Karpas-422 (cell line): ENCODE results near the gene SEMA5A. TPM values are rescaled to one million over a fixed set of nuclear protein-coding genes. Genes with fewer than 3 reads are reported as not detected.

Experiments
- DNase-seq: peaks from one replicate; pipeline ENCODE4 v3.0.0-alpha.2; 2015
- H2AFZ ChIP-seq: fragments of 200-600 bp; sonication (generic); 2 replicates; pipeline ENCODE4 v1.6.1; 2014; ENCODE audit warnings: antibody characterized with exemption, low read length, mixed read lengths
- H3K27ac ChIP-seq: fragments of 200-600 bp; sonication (generic); 2 replicates; pipeline ENCODE4 v1.5.1; 2014; ENCODE audit warnings: mild to moderate bottlenecking, low read length, moderate library complexity
- H3K27me3 ChIP-seq: fragments of 200-600 bp; sonication (generic); 2 replicates; pipeline ENCODE4 v1.6.1; 2014; ENCODE audit warnings: low read length, mixed read lengths
- H3K36me3 ChIP-seq: fragments of 200-600 bp; sonication (generic); 2 replicates; pipeline ENCODE4 v1.6.1; 2014; ENCODE audit warnings: low read length, mixed read lengths; ENCODE audit not compliant: insufficient read depth
- H3K4me1 ChIP-seq: fragments of 200-600 bp; sonication (generic); 2 replicates; pipeline ENCODE4 v1.6.1; 2014; ENCODE audit warnings: mild to moderate bottlenecking, low read length, mixed read lengths
- H3K4me2 ChIP-seq: fragments of 200-600 bp; sonication (generic); 2 replicates; pipeline ENCODE4 v1.6.1; 2014; ENCODE audit warnings: low read length, low read depth, mild to moderate bottlenecking; ENCODE audit not compliant: poor library complexity, severe bottlenecking
- H3K4me3 ChIP-seq: fragments of 200-600 bp; sonication (generic); 2 replicates; pipeline ENCODE4 v1.5.1; 2014; ENCODE audit warnings: mild to moderate bottlenecking, antibody characterized with exemption, low read length, mixed read lengths
- H3K79me2 ChIP-seq: fragments of 200-600 bp; sonication (generic); 2 replicates; pipeline ENCODE4 v1.6.1; 2014; ENCODE audit warnings: mild to moderate bottlenecking, low read length, mixed read lengths
- H3K9ac ChIP-seq: fragments of 200-600 bp; sonication (generic); 2 replicates; pipeline ENCODE4 v1.6.0; 2014; ENCODE audit warnings: low read length
- H3K9me2 ChIP-seq: fragments of 200-600 bp; sonication (generic), shearing (Covaris generic); replicated peaks from 2 replicates; pipeline ENCODE4 v1.6.0; 2014; ENCODE audit warnings: mild to moderate bottlenecking, low read length, moderate library complexity; ENCODE audit not compliant: insufficient read depth
- H3K9me3 ChIP-seq: fragments of 300-700, 200-600 bp; sonication (generic); 2 replicates; pipeline ENCODE4 v1.6.1; 2014; ENCODE audit warnings: low read length, mixed read lengths
- H4K20me1 ChIP-seq: fragments of 200-600 bp; sonication (generic); 2 replicates; pipeline ENCODE4 v1.6.1; 2014; ENCODE audit warnings: mild to moderate bottlenecking, antibody characterized with exemption, low read length, low read depth; ENCODE audit not compliant: insufficient read depth
- total RNA-seq: library from RNA; depleted of rRNA; stranded (reverse); fragments of >200 nt; shearing (Covaris generic); gene quantifications from 2 replicates; pipeline ENCODE4 v1.2.3, GENCODE V29; 2014; ENCODE audit warnings: low replicate concordance

SEMA5A gene
- total RNA-seq, 1 experiment from 2014 or later, result not detected

DNA sequence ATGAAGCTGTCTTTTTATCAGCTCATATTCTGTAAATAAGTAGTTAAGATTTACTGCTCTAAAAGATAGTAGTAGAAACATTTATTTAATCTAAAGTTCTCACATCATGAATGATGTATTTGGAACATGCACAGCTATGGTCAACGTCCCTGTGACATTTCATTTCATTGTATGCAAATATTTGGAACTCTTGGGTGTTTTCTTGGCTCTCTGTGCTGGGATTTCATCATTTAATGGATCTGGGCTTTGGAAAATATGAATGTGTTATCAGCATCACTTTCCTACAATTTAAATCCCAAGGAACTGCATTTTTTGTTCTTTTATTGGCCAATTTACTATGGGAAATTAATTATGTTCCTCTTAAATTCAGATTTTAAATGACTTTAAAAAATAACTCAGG lies 462.9 kb downstream of the SEMA5A start:
- H3K9ac ChIP-seq, result no peak overlapping the region
- no peaks in the 10 kb centered on the region for H3K4me1 ChIP-seq
- no peak overlapping the region for H3K4me2 ChIP-seq
- no peaks in the 10 kb centered on the region for H3K79me2 ChIP-seq
- H4K20me1 ChIP-seq, result no peaks in the 10 kb centered on the region
- no peak overlapping the region for H2AFZ ChIP-seq
- H3K27me3 ChIP-seq, result no peaks in the 10 kb centered on the region
- H3K9me3 ChIP-seq, result peaks cover 4% of the 10 kb centered on the region; the same call in 1 of the 2 replicates
- no peaks in the 10 kb centered on the region for H3K9me2 ChIP-seq
- DNase-seq, result no peak
- H3K27ac ChIP-seq, result no peak overlapping the region
- no peak overlapping the region for H3K4me3 ChIP-seq
- H3K36me3 ChIP-seq, result no peaks in the 10 kb centered on the region

GRCh38 chr5:9072701-9073100 lies 473.2 kb downstream of the SEMA5A start:
- no peaks in the 10 kb centered on the region for H3K4me1 ChIP-seq
- no peak for DNase-seq

DNA sequence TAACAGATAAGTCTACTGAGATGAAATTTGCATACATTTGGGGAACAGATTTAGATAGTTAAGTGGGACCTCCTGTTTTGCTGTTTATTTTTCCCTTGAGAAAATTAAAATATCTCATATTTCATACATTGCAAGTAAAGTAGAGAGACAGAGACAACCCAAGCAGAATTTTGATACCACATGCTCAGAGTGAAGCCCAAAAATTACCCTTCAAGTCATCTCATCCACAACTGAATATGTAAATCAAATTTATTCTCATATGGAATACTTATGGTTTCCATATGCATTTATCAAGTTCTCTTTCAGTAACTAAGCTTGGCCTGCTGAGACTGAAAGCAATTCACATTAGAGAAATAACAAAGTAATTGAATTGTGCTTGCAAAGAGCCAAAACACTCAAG lies 474.4 kb downstream of the SEMA5A start:
- no peaks in the 10 kb centered on the region for H3K9me2 ChIP-seq
- no peak overlapping the region for H3K4me3 ChIP-seq
- H3K4me1 ChIP-seq, result no peaks in the 10 kb centered on the region
- no peaks in the 10 kb centered on the region for H3K27me3 ChIP-seq
- no peaks in the 10 kb centered on the region for H4K20me1 ChIP-seq
- H3K9me3 ChIP-seq, result peaks cover 17% of the 10 kb centered on the region
- H3K36me3 ChIP-seq, result no peaks in the 10 kb centered on the region
- no peak overlapping the region for H3K9ac ChIP-seq
- DNase-seq, result no peak
- no peak overlapping the region for H2AFZ ChIP-seq
- no peaks in the 10 kb centered on the region for H3K79me2 ChIP-seq
- H3K27ac ChIP-seq, result no peak overlapping the region
- H3K4me2 ChIP-seq, result no peak overlapping the region

More at GRCh38 chr5:9072701-9073100, 473.2 kb downstream of the SEMA5A start:
- Histone ChIP-seq H3K9ac (no peak overlapping the region), H3K27ac (no peak overlapping the region), H3K4me3 (no peak overlapping the region), H3K9me2 (no peaks in the 10 kb centered on the region), H3K36me3 (no peaks in the 10 kb centered on the region), H3K27me3 (no peaks in the 10 kb centered on the region), H4K20me1 (no peaks in the 10 kb centered on the region), H3K9me3 (peaks cover 17% of the 10 kb centered on the region), H2AFZ (no peak overlapping the region), H3K4me2 (no peak overlapping the region), H3K79me2 (no peaks in the 10 kb centered on the region)

DNA sequence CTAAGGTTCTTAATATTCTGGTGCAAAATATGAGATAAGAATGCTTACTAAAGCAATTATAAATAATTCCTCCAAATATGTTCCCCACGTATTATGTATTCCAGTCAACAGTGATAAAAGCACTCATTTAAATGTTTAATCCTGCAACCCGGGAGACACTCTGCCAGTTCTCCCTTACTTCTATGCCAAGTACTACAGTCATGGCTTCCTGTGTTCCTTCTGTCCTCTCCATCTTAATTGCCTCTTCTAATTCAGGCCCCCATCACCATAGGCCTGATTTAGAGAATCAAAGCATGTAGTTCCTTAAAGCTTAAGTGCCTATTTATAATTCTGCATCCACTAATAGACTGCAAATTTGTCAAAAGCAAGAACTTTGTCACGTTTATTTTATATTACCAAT lies 474.8 kb downstream of the SEMA5A start:
- Histone ChIP-seq H2AFZ (no peak overlapping the region), H3K9me3 (peaks cover 17% of the 10 kb centered on the region), H3K4me3 (no peak overlapping the region), H3K27ac (no peak overlapping the region), H3K27me3 (no peaks in the 10 kb centered on the region), H3K79me2 (no peaks in the 10 kb centered on the region), H3K4me2 (no peak overlapping the region), H3K9me2 (no peaks in the 10 kb centered on the region), H3K9ac (no peak overlapping the region), H4K20me1 (no peaks in the 10 kb centered on the region), H3K4me1 (no peaks in the 10 kb centered on the region), H3K36me3 (no peaks in the 10 kb centered on the region)
- no peak for DNase-seq

DNA sequence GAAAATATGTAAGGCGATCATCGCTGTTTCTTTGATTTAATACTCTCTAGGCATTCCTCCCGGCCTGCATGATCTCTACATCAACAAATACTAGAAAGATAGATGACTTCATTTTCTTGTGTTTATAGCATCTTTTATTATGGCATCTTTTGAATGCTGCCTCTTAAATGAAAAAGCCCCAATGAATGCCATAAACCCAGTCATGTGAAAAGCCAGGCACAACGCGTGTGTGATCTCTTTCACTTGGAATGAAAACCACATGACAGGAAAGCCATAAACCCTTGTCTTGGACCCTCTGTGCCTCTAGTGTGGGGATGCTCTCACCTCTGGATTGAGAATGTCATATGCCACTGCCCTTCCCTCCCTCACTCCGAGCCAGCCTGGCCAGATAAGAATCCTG lies 476.2 kb downstream of the SEMA5A start:
- H3K4me1 ChIP-seq, result no peaks in the 10 kb centered on the region
- H3K9me3 ChIP-seq, result peaks cover 17% of the 10 kb centered on the region
- no peaks in the 10 kb centered on the region for H3K9me2 ChIP-seq
- no peak overlapping the region for H3K9ac ChIP-seq
- no peaks in the 10 kb centered on the region for H3K79me2 ChIP-seq
- H3K27ac ChIP-seq, result no peak overlapping the region
- no peaks in the 10 kb centered on the region for H3K36me3 ChIP-seq
- H3K27me3 ChIP-seq, result no peaks in the 10 kb centered on the region
- no peaks in the 10 kb centered on the region for H4K20me1 ChIP-seq
- no peak for DNase-seq
- H3K4me3 ChIP-seq, result no peak overlapping the region
- no peak overlapping the region for H2AFZ ChIP-seq
- no peak overlapping the region for H3K4me2 ChIP-seq

DNA sequence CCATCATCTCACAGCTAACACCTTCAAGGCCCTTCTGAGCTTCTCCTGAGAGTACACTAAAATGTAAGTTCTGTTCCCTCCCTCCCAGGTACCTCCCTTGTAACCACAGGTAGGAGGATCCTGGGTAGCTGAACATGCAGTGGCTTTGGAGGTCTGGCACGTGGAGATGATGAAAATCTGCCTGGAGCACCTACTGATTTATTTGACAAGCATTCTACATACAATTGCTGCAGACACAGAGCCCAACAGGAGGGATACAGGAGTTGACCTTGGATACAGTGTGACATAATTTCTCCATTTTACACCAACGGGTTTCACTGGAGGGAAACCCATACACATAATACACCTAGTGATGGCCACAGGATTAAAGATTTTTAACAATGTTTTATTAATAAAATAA lies 478.7 kb downstream of the SEMA5A start:
- H3K9me3 ChIP-seq, result peaks cover 26% of the 10 kb centered on the region
- no peak overlapping the region for H3K4me3 ChIP-seq
- H3K9me2 ChIP-seq, result no peaks in the 10 kb centered on the region
- H3K79me2 ChIP-seq, result no peaks in the 10 kb centered on the region
- H3K27me3 ChIP-seq, result no peaks in the 10 kb centered on the region
- no peak overlapping the region for H3K4me2 ChIP-seq
- H4K20me1 ChIP-seq, result no peaks in the 10 kb centered on the region
- no peak overlapping the region for H3K27ac ChIP-seq
- no peak for DNase-seq
- H2AFZ ChIP-seq, result no peak overlapping the region
- no peaks in the 10 kb centered on the region; the same call in 1 of the 2 replicates for H3K36me3 ChIP-seq
- no peak overlapping the region for H3K9ac ChIP-seq
- no peaks in the 10 kb centered on the region for H3K4me1 ChIP-seq

- no peaks in the 10 kb centered on the region; the same call in 1 of the 2 replicates for H3K36me3 ChIP-seq
- no peak overlapping the region for H3K27ac ChIP-seq
- no peaks in the 10 kb centered on the region for H4K20me1 ChIP-seq
- peaks cover 25% of the 10 kb centered on the region for H3K9me3 ChIP-seq
- H2AFZ ChIP-seq, result no peak overlapping the region
- H3K9ac ChIP-seq, result no peak overlapping the region
- no peak for DNase-seq
- H3K4me3 ChIP-seq, result no peak overlapping the region
- H3K4me2 ChIP-seq, result no peak overlapping the region
- H3K79me2 ChIP-seq, result no peaks in the 10 kb centered on the region
- no peaks in the 10 kb centered on the region for H3K27me3 ChIP-seq
- H3K4me1 ChIP-seq, result no peaks in the 10 kb centered on the region
- no peaks in the 10 kb centered on the region for H3K9me2 ChIP-seq
Observed at GRCh38 chr5:9066349-9066748, 479.5 kb downstream of the SEMA5A start.

DNA sequence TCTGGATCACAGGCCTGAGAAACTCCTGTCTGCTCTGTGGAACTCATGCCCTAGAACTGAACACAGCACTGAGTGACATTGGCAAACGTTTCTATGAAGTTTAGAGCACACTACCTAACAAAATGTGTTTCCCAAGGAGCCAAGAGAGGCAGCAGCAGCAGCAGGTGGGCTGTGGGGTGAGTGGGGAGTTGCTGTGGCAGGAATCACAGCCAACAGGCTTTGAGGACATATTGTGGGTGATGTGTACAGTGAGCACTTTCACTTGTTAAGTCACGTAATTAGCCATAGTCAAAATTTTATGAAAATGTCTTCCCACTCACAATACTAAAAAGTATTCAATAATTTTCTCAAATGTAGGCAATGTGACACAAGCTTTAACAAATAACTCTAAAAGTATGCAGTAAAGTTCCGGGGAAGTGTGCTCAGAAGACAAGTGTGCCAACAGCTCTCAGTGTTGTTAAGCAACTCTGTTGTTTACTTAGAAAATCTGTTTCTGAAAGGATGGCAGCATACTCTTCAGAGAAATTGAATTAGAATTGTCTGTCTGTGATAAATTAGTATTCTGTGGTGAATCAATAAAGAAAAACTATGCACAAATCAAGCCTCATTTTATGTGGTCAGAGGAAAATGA lies 482.1 kb downstream of the SEMA5A start:
- DNase-seq, result no peak
- Histone ChIP-seq H3K9me3 (peaks cover 14% of the 10 kb centered on the region; the same call in 1 of the 2 replicates), H3K27ac (no peak overlapping the region), H3K4me1 (no peaks in the 10 kb centered on the region), H4K20me1 (no peaks in the 10 kb centered on the region), H3K4me3 (no peak overlapping the region), H3K4me2 (no peak overlapping the region), H3K79me2 (no peaks in the 10 kb centered on the region), H3K27me3 (no peaks in the 10 kb centered on the region), H3K36me3 (no peaks in the 10 kb centered on the region; the same call in 1 of the 2 replicates), H3K9ac (no peak overlapping the region), H2AFZ (no peak overlapping the region), H3K9me2 (no peaks in the 10 kb centered on the region)
